Measurements from ENCODE around the gene CDCA3. TPM values are rescaled to one million over a fixed set of nuclear protein-coding genes. Genes with fewer than 3 reads are reported as not detected.

CDCA3 gene
- total and polyA plus RNA-seq, 2 donors (not counting 1 experiment from before 2014, with no cell fraction given), result 9.1 to 9.4 TPM

GRCh38 chr12:6830286-6830890 is 20.7 kb downstream of the CDCA3 start:
- peak overlapping the region; percentile 73 to 97 (median 94) for H3K4me3 ChIP-seq (replicated peaks in 1 of 4; ENCODE audit: control extremely low read depth in 1 of 4, insufficient read depth in 1 of 4, low read depth in 3 of 4, low read length in 4 of 4)
- no peak for DNase-seq (ENCODE audit: low read depth in 2 of 2)
- H3K9me3 ChIP-seq (ENCODE audit: control insufficient read depth, insufficient read depth, low read depth, low read length), result no peaks in the 10 kb centered on the region
- no peaks in the 10 kb centered on the region for H4K20me1 ChIP-seq (ENCODE audit: control insufficient read depth, extremely low read depth, insufficient read depth, low read length)
- peaks cover 26% of the 10 kb centered on the region for H3K79me2 ChIP-seq (ENCODE audit: control insufficient read depth, insufficient read depth, low read length)
- TF ChIP-seq EZH2 (IDR thresholded peaks at IDR 0.05; ENCODE audit: low read length, missing control alignments) (no peak), CTCF (conservative IDR thresholded peaks at IDR 0.05 in 1 of 2, IDR thresholded peaks at IDR 0.05 in 1 of 2; ENCODE audit: low read depth in 1 of 2, low read length in 2 of 2) (no peak)
- H3K4me1 ChIP-seq (ENCODE audit: control insufficient read depth, extremely low read depth, insufficient read depth, low read length), result peaks cover 10% of the 10 kb centered on the region
- no peaks in the 10 kb centered on the region for H3K27me3 ChIP-seq (ENCODE audit: control insufficient read depth, insufficient read depth, low read length)
- no peak overlapping the region for H3K9ac ChIP-seq (ENCODE audit: insufficient read depth, low read length)
- H3K36me3 ChIP-seq (ENCODE audit: control insufficient read depth, insufficient read depth, low read length), result peaks cover 26% of the 10 kb centered on the region
- no peak overlapping the region for H2AFZ ChIP-seq (ENCODE audit: low read length)
- peak overlapping the region; percentile 88 for H3K4me2 ChIP-seq (ENCODE audit: extremely low read depth, insufficient read depth, low read length)
- no peak overlapping the region for H3K27ac ChIP-seq (ENCODE audit: insufficient read depth, low read length)

GRCh38 chr12:6829536-6830220 is 21.4 kb downstream of the CDCA3 start:
- peak overlapping the region; percentile 90 for H3K27ac ChIP-seq (ENCODE audit: insufficient read depth, low read length)
- H3K4me3 ChIP-seq (replicated peaks in 1 of 4; ENCODE audit: control extremely low read depth in 1 of 4, insufficient read depth in 1 of 4, low read depth in 3 of 4, low read length in 4 of 4), result peak overlapping the region; percentile 73 to 97 (median 94)

More at GRCh38 chr12:6829536-6830220, 21.4 kb downstream of the CDCA3 start:
- peak overlapping the region; percentile 91 for H3K9ac ChIP-seq (ENCODE audit: insufficient read depth, low read length)
- peaks cover 26% of the 10 kb centered on the region for H3K36me3 ChIP-seq (ENCODE audit: control insufficient read depth, insufficient read depth, low read length)
- H4K20me1 ChIP-seq (ENCODE audit: control insufficient read depth, extremely low read depth, insufficient read depth, low read length), result no peaks in the 10 kb centered on the region
- DNase-seq (ENCODE audit: low read depth in 2 of 2), result no peak
- peak overlapping the region; percentile 88 for H3K4me2 ChIP-seq (ENCODE audit: extremely low read depth, insufficient read depth, low read length)
- no peaks in the 10 kb centered on the region for H3K9me3 ChIP-seq (ENCODE audit: control insufficient read depth, insufficient read depth, low read depth, low read length)
- H3K4me1 ChIP-seq (ENCODE audit: control insufficient read depth, extremely low read depth, insufficient read depth, low read length), result peaks cover 17% of the 10 kb centered on the region
- no peaks in the 10 kb centered on the region for H3K27me3 ChIP-seq (ENCODE audit: control insufficient read depth, insufficient read depth, low read length)
- TF ChIP-seq CTCF (conservative IDR thresholded peaks at IDR 0.05 in 1 of 2, IDR thresholded peaks at IDR 0.05 in 1 of 2; ENCODE audit: low read depth in 1 of 2, low read length in 2 of 2) (peak in 1 of 2 donors; percentile 28), EZH2 (IDR thresholded peaks at IDR 0.05; ENCODE audit: low read length, missing control alignments) (no peak)
- H3K79me2 ChIP-seq (ENCODE audit: control insufficient read depth, insufficient read depth, low read length), result peaks cover 26% of the 10 kb centered on the region
- peak overlapping the region; percentile 61 for H2AFZ ChIP-seq (ENCODE audit: low read length)
